CD4-positive, alpha-beta T cell (primary cell): ENCODE data around the gene TTLL11. TPM values are rescaled to one million over a fixed set of nuclear protein-coding genes. Genes with fewer than 3 reads are reported as not detected.

ENCODE experiments used
- ATAC-seq: fragments of 200-7000 bp; cut with Tn5 transposase; one replicate; pipeline ENCODE4 v1.10.0; 2022; ENCODE audit warnings: mild to moderate bottlenecking; ENCODE audit not compliant: poor library complexity
- CTCF ChIA-PET: fragments of 350-600 bp; sonication (Branson Sonifier 250); formaldehyde crosslinking; loops from one replicate; lab custom pipeline; 2021; ENCODE audit warnings: antibody characterized with exemption, inconsistent platforms; lab: Charles Lee
- POLR2A ChIA-PET: fragments of 350-600 bp; sonication (Branson Sonifier 250); formaldehyde crosslinking; loops from one replicate; lab custom pipeline; 2021; ENCODE audit warnings: antibody characterized with exemption, inconsistent platforms; lab: Charles Lee
- DNase-seq, 14 experiments: peaks; one replicate each; pipeline ENCODE4 v3.0.0-alpha.2; 2013 to 2020; ENCODE audit warnings: mixed read lengths in 2 of 14
- H3K27ac ChIP-seq, 2 donors: one replicate each; pipeline versions ENCODE4 v1.5.1 to v1.7.0; 2013; ENCODE audit warnings: low read length in 2 of 2, low read depth in 1 of 2, mild to moderate bottlenecking in 1 of 2
- H3K27me3 ChIP-seq, 2 experiments: 1 replicate in 1 of 2; 2 replicates in 1 of 2; pipeline versions ENCODE4 v1.6.1 to v1.7.0; 2013; ENCODE audit warnings: low read length in 2 of 2, control low read depth in 1 of 2, mild to moderate bottlenecking in 1 of 2, moderate library complexity in 1 of 2; ENCODE audit not compliant: insufficient read depth in 2 of 2, control insufficient read depth in 1 of 2
- H3K36me3 ChIP-seq: one replicate; pipeline ENCODE4 v1.6.1; 2013; ENCODE audit warnings: low read length, control low read depth; ENCODE audit not compliant: insufficient read depth
- H3K4me1 ChIP-seq: one replicate; pipeline ENCODE4 v1.6.1; 2013; ENCODE audit warnings: low read length, control low read depth; ENCODE audit not compliant: insufficient read depth
- H3K4me3 ChIP-seq: one replicate; pipeline ENCODE4 v1.5.1; 2013; ENCODE audit warnings: mild to moderate bottlenecking, low read length, moderate library complexity
- H3K9me3 ChIP-seq, 2 experiments: 1 replicate in 1 of 2; 2 replicates in 1 of 2; pipeline versions ENCODE4 v1.6.1 to v1.7.0; 2013; ENCODE audit warnings: low read length in 2 of 2, mild to moderate bottlenecking in 2 of 2, control low read depth in 1 of 2, moderate library complexity in 1 of 2; ENCODE audit not compliant: control insufficient read depth in 1 of 2, insufficient read depth in 1 of 2
- H3K27ac Mint-ChIP-seq: one replicate; pipeline ENCODE4 v1.8.0; 2020; ENCODE audit warnings: mixed read lengths
- H3K27me3 Mint-ChIP-seq: one replicate; pipeline ENCODE4 v1.8.0; 2021; ENCODE audit warnings: mixed read lengths
- H3K36me3 Mint-ChIP-seq: one replicate; pipeline ENCODE4 v1.8.0; 2021; ENCODE audit warnings: low read depth, mixed read lengths
- H3K4me1 Mint-ChIP-seq: one replicate; pipeline ENCODE4 v1.8.0; 2021; ENCODE audit warnings: low read depth, mixed read lengths
- H3K4me3 Mint-ChIP-seq: one replicate; pipeline ENCODE4 v1.8.0; 2020; ENCODE audit warnings: mild to moderate bottlenecking, mixed read lengths
- H3K9me3 Mint-ChIP-seq: one replicate; pipeline ENCODE4 v1.8.0; 2020; ENCODE audit warnings: mixed read lengths
- CTCF ChIP-seq: fragments of 200-600 bp; IDR thresholded peaks from one replicate; pipeline ENCODE4 v1.8.0; 2022; ENCODE audit warnings: antibody characterized with exemption, mild to moderate bottlenecking
- intact Hi-C, 2 experiments: fragments of 100-400 bp; cut with DNase I in 1 of 2; cut with micrococcal nuclease in 1 of 2; formaldehyde crosslinking; loops; one replicate each; pipeline versions ENCODE4 v1.15.1 to v1.9.0; 2023 to 2025; cut with DNase I, micrococcal nuclease
- total RNA-seq, 174 experiments: library from RNA in 2 of 174; stranded (reverse) in 2 of 174; gene quantifications; one replicate each; pipeline ENCODE4 v1.2.3 and lab custom pipeline; 2021 to 2026

Gene TTLL11
- total RNA-seq, 2 experiments from 2014 or later = 1.6 to 2.3 TPM

DNA sequence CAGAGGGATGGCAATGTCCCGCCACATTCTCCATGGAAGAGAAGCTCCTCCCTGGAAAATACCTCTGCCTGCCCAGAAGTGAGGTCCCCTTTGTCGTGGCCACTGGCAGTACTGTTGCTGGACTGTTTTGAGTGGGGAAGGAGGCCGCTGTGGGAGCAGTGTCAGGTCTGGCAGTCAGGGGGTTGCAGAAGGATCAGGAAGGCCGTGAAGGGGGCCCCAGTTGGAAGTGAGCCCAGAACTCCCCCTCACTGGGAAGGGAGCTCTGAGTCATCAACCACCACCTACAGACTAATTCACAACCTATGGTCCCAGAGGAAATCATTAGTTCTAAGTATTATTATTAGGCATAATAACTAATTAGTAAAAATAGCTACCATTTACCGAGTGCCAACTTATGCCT lies 200.4 kb downstream of the TTLL11 start:
- Mint-ChIP-seq H3K9me3 (no peaks in the 10 kb centered on the region), H3K36me3 (no peaks in the 10 kb centered on the region), H3K27me3 (no peaks in the 10 kb centered on the region), H3K4me1 (no peaks in the 10 kb centered on the region), H3K4me3 (no peak overlapping the region), H3K27ac (no peak overlapping the region)
- H3K4me1 ChIP-seq = no peaks in the 10 kb centered on the region
- no peak overlapping the region for H3K27ac ChIP-seq
- intact Hi-C loops = no loop called here
- POLR2A ChIA-PET = no interaction called here
- no peak for TF ChIP-seq CTCF
- no peak for DNase-seq
- no peaks in the 10 kb centered on the region for H3K27me3 ChIP-seq
- peaks cover 0 to 3% of the 10 kb centered on the region in 2 experiments for H3K9me3 ChIP-seq
- H3K36me3 ChIP-seq = no peaks in the 10 kb centered on the region
- H3K4me3 ChIP-seq = no peak overlapping the region
- no peak for ATAC-seq
- CTCF ChIA-PET = no interaction called here

GRCh38 chr9:121890746-121891145 lies 202.4 kb downstream of the TTLL11 start:
- POLR2A ChIA-PET = no interaction called here
- intact Hi-C loops = no loop called here
- DNase-seq (no peak), ATAC-seq (no peak)
- Mint-ChIP-seq H3K36me3 (no peaks in the 10 kb centered on the region), H3K27ac (no peak overlapping the region), H3K4me3 (no peak overlapping the region), H3K9me3 (no peaks in the 10 kb centered on the region), H3K27me3 (no peaks in the 10 kb centered on the region), H3K4me1 (no peaks in the 10 kb centered on the region)
- Histone ChIP-seq H3K4me1 (no peaks in the 10 kb centered on the region), H3K36me3 (no peaks in the 10 kb centered on the region), H3K4me3 (no peak overlapping the region), H3K9me3 (no peaks in the 10 kb centered on the region), H3K27me3 (no peaks in the 10 kb centered on the region), H3K27ac (no peak overlapping the region)
- TF ChIP-seq CTCF = no peak
- CTCF ChIA-PET = no interaction called here

GRCh38 chr9:121889990-121890563 lies 203.0 kb downstream of the TTLL11 start:
- intact Hi-C loops = no loop called here
- no peaks in the 10 kb centered on the region for H3K27me3 ChIP-seq
- H3K4me1 Mint-ChIP-seq = no peaks in the 10 kb centered on the region
- ChIA-PET POLR2A (no interaction called here), CTCF (no interaction called here)
- no peak overlapping the region for H3K4me3 Mint-ChIP-seq
- no peaks in the 10 kb centered on the region for H3K27me3 Mint-ChIP-seq
- no peak overlapping the region for H3K4me3 ChIP-seq
- no peak overlapping the region for H3K27ac Mint-ChIP-seq
- TF ChIP-seq CTCF = no peak
- no peak for DNase-seq
- H3K36me3 ChIP-seq = no peaks in the 10 kb centered on the region
- H3K9me3 Mint-ChIP-seq = no peaks in the 10 kb centered on the region
- H3K27ac ChIP-seq = no peak overlapping the region
- no peak for ATAC-seq
- H3K36me3 Mint-ChIP-seq = no peaks in the 10 kb centered on the region
- no peaks in the 10 kb centered on the region for H3K9me3 ChIP-seq
- H3K4me1 ChIP-seq = no peaks in the 10 kb centered on the region
